Pulmonary artery endothelial cell (primary cell): Measurements from ENCODE around the gene APOH. TPM values are rescaled to one million over a fixed set of nuclear protein-coding genes. Genes with fewer than 3 reads are reported as not detected.

ENCODE experiments used
- DNase-seq: peaks from one replicate; pipeline ENCODE4 v3.0.0-alpha.2; 2011; ENCODE audit warnings: low read depth, low spot score
- total RNA-seq: library from RNA; depleted of rRNA; stranded (reverse); fragments of >200 nt; gene quantifications from 2 replicates; pipeline ENCODE4 v1.2.3, GENCODE V29; 2014

APOH gene
- total RNA-seq, 1 donor from 2014 or later: not detected

DNA sequence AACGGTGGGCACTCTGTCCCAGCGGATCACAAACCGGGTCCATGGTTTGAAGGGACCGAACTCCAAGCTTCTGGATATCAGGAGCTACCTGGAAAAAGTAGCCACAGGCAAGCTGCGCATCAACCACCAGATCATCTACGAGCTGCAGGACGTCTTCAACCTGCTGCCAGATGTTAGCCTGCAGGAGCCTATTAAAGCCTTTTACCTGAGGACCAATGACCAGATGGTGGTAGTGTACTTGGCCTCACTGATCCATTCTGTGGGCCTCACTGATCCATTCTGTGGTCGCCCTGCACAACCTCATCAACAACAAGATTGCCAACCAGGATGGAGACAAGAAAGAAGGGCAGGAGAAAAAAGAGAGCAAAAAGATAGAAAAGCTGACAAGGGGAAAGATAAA lies 31.0 kb downstream of the APOH start:
- DNase-seq: no peak

DNA sequence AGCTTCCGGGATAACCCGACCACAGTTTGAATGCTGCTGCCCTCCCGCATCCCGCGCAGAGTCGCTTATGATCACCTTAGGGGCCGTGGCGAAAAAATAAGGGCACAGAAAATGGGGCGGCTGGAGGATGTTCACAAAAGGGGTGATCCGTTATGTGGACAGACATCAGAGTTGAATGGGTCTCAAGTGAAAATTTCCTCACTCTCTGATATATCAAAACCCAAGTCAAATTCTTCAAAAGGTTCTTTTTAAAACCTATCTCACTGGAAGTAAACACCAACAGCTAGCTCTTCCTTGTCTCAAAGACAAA lies 36.9 kb downstream of the APOH start:
- no peak for DNase-seq

DNA sequence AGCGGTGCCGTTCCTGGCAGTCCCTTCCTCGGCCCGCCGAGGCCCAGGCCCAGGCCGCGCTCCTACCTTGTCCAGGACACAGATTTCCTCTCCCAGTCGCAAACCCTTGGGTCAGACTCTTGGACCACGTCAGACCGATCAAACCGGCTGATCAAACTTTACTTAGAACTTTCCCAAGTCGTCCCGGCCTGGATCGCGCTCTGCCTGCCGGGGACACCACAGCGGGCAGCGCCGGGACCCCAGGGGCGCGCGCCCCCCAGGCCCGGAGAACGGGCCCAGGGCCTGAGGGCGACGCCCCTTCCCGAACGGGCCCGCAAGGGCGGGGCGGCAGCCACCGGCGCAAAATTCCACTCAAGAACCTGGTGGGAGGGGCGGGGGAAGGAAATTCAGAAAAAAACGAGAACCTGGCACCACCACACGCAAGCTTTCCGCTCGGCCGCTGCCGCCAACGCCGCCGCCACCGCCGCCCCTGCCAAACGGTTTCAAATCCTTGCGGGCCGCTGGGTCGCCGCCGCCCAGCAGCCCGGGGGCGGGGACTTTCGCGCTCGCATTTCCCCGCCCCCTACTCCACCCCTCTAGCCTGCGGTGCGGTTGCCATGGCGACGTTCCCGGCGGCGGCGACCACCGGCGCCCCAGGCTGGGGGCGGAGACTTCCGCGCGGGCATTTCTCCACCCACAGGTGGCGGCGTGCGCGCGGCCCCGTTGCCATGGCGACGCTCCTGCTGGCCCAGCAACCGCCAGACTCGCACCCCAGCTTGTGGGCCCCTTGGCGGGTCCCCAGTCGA lies 37.4 kb downstream of the APOH start, which contains the start of gene CEP112:
Gene CEP112 (minus strand): TSS at position 541 of the 785 bp plus-strand sequence.
- DNase-seq: no peak

DNA sequence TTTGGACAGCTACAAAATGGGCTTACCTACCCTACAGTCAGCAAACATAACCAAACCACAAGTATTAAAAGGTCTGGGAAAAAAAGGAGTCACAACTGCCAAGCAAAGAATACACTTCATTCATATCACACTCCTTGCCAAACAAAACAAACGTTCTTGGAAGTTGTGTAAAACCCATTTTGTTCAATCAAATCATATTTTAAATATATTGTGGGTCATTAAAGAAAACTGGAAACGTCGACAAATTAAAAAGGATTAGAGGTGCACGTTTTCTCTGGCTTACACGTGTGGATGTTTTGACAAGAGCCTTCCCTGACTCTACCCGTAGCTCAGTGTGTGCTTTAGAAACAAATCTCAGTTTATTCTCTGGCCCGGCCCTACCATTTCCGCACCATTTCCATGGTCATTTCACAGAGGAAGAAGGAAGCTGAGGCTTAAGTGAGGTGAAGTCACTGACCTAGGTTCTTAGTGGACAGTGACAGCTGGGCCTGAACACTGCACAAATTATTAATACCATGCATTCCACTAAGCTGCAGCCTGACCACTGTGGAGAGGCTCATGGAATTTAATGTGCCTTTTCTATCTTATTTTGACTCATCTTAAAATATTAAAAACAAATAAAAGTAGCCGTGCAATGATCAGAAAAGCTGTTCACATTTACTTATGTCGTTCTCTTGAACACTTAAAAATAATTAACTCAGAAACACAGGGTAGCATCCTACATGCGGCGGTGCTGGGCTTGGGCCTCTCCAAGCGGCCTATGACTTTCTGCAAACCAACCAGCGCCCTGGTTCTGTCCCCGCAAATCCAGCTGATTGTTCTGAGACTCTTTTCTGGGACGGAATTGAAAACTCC lies 38.2 kb downstream of the APOH start:
- no peak for DNase-seq

DNA sequence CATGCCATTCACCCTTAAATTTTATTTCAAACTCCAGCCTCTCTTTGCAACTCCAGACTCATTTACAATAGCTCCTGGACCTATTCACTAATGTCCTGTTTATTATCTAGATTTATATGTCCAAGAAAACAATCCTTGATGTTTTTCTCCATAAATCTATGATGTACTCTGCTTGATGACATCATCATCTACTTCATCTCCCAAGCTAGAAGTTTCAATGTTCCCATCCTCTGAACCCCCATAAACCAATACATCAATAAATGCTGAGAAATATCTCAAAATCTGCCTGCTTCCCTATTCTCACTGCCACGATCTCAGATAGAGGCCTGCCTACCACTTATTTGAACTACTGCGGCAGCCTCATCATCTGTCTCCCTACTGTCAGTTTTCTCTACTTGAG lies 41.5 kb downstream of the APOH start:
- DNase-seq: no peak

DNA sequence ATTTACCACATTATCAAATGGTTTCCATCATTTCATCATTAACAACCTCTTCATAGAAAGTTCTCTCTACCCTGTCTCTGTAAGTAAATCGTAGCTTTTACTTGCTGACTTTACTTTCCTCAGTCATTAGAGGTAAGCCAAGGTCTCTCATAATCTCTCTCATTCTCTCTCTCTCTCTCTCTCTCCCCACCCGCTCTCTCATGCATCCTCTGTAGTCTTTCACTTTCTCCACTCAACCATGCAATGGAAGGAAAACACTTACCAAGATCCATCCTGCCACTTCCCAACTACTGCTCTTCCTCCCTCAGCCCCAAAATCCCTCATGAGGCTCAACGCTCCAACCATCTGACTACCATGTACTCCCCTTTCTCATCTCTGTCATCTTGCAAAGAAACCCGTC lies 43.4 kb downstream of the APOH start:
- no peak for DNase-seq

DNA sequence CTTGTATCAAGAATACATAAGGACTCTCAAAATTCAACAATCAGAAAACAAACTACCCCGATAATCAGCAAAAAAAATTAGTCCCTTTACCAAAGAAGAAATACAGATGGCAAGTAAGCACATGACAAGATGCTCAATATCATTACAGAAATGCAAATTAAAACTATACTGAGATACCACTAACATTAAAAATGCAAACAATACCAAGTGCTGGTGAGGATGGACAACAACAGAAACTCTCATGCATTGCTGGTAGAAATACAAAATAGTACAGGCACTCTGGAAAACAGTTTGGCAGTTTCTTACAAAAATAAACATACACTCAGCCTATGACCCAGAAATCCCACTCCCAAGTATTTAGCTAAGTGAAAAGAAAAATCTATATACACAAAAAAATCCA lies 44.8 kb downstream of the APOH start:
- DNase-seq: no peak

DNA sequence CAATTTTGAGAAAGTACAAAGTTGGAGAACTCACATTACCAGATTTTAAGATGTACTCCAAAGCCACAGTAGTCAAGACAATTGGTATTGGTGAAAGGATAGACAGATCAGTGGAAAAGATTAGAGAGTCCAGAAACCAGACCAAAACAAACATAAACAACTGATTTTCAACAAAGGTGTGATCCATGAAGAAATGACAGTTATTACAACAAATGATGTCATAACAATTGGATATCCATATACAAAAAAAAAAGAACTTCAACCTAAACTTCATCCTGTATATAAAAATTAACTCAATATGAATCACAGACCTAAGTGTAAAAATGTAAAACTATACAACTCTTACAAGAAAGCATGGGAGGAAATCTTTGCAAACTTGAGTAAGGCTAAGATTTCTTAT lies 45.7 kb downstream of the APOH start:
- DNase-seq: no peak

DNA sequence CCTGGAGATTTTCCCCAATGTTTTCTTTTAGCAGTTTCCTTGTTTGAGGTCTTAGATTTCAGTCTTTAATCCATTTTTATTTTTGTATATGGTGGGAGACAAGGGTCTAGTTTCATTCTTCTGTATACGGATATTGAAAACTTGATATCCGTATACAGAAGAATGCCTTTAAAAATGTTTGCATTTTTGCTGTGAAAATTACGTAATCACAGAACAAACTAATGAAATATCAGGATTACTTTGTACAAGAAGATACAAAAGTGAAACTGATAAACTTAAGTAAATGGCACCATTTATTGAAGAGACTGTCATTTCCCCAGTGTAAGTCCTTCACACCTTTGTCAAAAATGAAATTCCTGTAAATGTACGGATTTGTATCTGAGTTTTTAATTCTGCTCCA lies 50.6 kb downstream of the APOH start:
- no peak for DNase-seq

DNA sequence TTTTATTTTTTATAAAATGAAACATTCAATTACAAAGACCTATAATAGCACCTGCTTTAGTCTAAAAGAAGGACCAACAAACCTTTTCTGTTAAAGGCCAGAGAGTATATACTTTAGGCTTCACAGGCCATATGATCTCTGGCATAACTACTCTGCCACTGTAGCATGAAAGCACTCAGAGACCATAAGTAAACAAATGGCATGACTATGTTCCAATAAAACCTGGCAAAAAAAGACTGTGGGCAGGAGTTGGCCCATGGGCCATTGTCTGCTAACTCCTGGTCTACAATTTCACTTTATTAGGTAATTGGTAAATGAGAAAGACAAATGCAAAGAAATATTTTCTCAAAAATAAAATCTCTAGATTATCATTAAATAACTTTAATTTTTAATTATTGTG lies 52.2 kb downstream of the APOH start:
- DNase-seq: no peak

DNA sequence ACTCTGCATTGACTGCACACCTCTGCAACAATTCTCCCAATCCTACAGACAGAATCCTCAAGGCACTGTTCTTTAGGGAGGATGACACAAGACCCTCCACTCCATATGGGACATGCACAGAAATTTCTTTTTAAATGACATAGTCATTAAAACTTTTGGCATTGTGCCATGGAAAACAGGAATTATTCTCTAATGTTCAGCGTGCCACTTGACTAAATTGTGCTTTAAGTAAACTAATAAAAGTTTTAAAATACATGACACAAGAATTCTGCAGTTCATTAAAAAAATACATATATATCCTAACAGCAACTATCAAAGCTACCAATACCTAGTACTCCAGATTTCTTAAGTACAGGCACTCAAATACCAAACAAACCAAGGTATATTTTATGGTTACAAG lies 53.3 kb downstream of the APOH start:
- no peak for DNase-seq

DNA sequence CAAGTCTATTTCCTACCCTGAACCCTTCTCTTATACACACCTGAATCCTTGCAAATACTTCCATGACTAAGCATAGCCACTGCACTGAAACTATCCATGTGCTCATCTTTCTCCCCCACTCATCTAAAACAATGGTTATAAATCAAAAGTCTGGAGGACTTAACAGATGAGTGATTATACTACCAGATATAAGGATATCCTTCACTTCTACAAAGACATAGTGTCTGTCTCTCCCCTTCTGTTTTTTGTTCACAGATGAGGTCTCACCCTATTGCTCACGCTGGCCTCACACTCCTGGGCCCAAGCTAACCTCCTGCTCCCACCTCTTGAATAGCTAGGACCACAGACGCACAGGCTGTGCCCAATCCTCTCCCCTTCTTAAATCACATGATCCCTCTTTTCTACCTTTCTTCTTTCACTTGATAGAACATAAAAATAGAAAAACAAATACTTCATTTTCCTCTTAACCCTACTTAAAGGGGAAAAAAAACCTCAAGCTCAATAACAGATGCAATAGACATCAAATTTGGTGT lies 56.5 kb downstream of the APOH start:
- no peak for DNase-seq

DNA sequence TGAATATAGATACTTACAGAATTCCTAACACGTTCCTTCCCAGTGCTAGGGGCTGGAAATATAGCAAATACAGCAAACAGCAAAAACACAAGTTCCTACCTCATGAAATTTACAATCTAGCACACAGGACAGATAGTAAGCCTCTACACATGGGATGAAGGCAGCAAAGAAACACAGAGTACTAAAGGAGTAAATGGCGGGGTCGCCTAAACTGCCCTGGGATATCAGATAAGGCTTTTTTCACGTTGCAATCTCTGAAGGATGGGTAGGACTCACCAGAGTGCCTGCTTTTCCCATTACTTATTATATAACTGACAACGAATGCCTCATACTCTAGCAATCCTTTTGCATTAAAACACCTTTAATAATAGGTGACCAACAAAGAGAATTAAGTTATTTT lies 57.1 kb downstream of the APOH start:
- DNase-seq: no peak

DNA sequence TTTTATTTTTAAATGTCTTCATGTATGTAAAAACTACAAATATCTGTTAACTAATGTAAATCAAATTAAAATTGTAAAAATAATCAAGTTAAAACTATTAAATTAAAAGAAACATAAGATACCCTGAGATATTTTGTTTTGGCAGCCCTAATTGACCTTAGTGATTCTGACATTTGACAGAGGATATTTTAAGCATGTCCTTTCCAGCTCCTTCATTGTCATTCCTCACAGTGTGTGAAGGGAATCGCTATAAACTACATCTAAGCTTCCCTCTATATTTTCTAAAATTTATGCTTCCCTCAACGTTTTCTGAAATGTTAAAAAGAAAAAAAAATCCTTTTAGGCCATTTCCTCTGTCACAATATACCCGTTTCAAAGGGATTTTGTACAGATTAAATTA lies 57.5 kb downstream of the APOH start:
- DNase-seq: no peak

DNA sequence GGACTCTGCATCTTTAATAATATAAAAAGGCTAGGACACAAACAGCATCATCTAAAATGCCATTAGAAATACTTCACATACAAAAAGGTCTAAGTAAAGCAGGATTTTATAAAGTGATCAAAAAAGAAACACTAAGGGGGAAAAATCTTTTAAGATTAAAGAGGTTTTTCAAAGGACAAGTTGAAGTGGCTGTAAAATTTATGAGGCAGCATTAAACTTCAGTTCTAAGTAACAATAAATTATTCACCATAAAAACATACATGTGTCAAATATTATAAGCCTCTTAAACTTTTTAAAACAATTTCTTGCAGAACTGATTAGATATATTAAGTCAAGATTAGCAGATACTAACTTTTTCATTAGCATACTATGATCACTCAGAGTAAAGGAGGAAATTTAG lies 58.0 kb downstream of the APOH start:
- DNase-seq: no peak

DNA sequence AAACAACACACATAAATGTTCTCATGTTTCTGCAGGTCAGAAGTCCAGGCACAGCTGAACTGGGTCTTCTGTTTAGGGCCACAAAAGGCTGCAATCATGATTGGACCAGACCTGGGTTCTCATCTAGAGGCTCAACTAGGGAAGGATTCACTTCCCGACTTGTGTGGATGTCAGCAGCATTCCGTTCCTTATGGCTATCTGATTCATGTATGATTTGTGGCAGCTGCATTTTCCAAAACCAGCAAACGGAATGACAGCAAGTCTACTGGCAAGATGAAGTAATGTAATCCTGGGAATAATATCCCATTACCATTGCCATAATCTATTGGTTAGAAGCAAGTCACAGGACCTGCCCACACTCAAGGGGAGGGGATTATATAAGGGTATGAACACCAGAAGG lies 59.4 kb downstream of the APOH start:
- no peak for DNase-seq

DNA sequence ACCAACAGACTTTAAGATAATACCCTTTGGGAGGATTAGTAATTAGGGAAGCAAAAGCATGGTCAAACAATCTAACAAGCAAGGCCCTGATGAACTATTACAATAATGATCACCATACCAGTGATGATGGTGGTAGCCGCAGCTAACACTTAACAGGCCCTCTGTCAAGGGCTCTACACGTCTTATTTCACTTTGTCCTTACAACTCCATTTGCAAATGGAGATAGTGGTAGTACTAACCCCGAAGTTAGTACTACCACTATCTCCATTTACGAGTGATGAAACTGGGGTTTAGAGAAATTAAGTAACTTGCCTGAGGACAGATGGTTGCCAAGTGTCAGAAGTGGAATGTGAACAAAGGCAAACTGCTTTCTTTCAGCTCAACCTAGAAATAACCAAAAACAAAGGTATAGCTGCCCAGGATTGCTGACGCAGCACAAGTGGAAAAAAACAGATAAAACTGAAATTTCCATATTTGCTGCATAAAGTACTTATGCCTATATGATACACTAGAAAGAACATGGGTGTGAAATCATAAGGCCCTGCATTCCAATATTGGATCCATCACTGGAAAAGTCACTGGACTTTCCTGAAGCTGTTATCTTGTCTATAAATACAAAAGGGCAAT lies 61.9 kb downstream of the APOH start:
- DNase-seq: no peak

DNA sequence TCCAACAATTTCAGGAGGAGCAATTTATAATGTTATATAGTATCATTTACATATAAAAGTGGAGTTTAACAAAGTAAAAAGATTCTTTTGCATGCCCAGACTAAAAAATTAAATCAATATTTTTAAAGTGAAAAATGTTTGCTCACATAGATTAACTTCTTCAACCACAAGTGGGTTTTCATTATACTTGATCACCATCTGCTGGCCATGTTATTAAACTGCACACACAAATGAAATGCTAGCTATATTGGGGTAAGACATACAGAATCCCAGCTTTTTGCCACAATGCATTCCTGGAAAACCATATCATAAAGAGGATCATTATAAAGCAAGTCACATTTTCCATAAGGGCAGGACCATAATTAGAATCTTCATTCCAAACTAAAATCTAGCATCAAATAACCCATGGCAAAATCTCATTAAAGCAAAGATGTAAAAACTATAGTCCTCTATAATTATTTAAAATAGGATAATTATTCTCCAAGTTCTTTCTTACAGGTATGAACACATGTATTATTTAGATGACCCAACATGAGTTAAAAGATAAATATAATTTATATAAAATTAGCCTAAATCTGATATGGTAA lies 63.6 kb downstream of the APOH start:
- peak; percentile 4 for DNase-seq
